K562 (cell line): ENCODE measurements around the gene CCDC137. TPM values are rescaled to one million over a fixed set of nuclear protein-coding genes. Genes with fewer than 3 reads are reported as not detected.

Source experiments
- ATAC-seq: fragments of 200-7000 bp; cut with Tn5 transposase; 3 replicates; pipeline ENCODE4 v1.9.1; 2020; ENCODE audit warnings: moderate library complexity
- BruUV-seq: library from RNA; stranded (reverse); fragments of 400-500 nt; replicated peaks from 2 replicates; lab custom pipeline; 2021; lab: Mats Ljungman, UMichigan
- CTCF ChIA-PET: fragments of 300-600 bp; formaldehyde crosslinking; extraction: SDS; loops from one replicate; lab custom pipeline; 2021; ENCODE audit warnings: low intra/inter-chr PET ratio; lab: Yijun Ruan, JAX
- POLR2A ChIA-PET: fragments of 300-600, 350-650 bp; sonication (Branson Sonifier 250); formaldehyde crosslinking; extraction: SDS; loops from one replicate; lab custom pipeline; 2021; ENCODE audit warnings: antibody characterized with exemption, inconsistent platforms; lab: Yijun Ruan, JAX
- DNase-seq, 4 experiments: peaks; one replicate each; pipeline versions ENCODE4 v3.0.0 to v3.0.0-alpha.2; 2011 to 2018; ENCODE audit warnings: low spot score in 3 of 4, mixed read lengths in 3 of 4; ENCODE audit errors: extremely low read depth in 1 of 4
- FAIRE-seq: peaks from 2 replicates; lab custom pipeline; 2011; peaks lifted over from hg19 to GRCh38; lab: Jason Lieb, UNC
- H2AFZ ChIP-seq: 2 replicates; pipeline ENCODE4 v1.6.0; 2011; ENCODE audit warnings: low read depth, low read length, control low read depth, inconsistent platforms
- H3K27ac ChIP-seq: fragments of 200-600 bp; 3 replicates; pipeline ENCODE4 v1.8.0; 2011; ENCODE audit warnings: low read depth, mild to moderate bottlenecking, control low read depth, inconsistent platforms, low read length, moderate library complexity, mixed read lengths; ENCODE audit errors: extremely low read depth
- H3K27me3 ChIP-seq, 2 experiments: fragments of 300-600 bp in 1 of 2; 2 replicates in 1 of 2; 3 replicates in 1 of 2; pipeline versions ENCODE4 v1.6.0 to v1.8.0; 2011; ENCODE audit warnings: inconsistent platforms in 2 of 2, low read length in 2 of 2, mild to moderate bottlenecking in 1 of 2, mixed read lengths in 1 of 2, moderate library complexity in 1 of 2; ENCODE audit not compliant: control insufficient read depth in 2 of 2, insufficient read depth in 2 of 2
- H3K36me3 ChIP-seq: fragments of 300-600 bp; 3 replicates; pipeline ENCODE4 v1.8.0; 2011; ENCODE audit warnings: mild to moderate bottlenecking, low read length, inconsistent platforms; ENCODE audit not compliant: control insufficient read depth, insufficient read depth
- H3K4me1 ChIP-seq, 2 experiments: fragments of 200-600 bp in 1 of 2; replicated peaks in 1 of 2; 2 replicates in 1 of 2; 3 replicates in 1 of 2; pipeline versions ENCODE4 v1.5.1 to v1.8.0; 2011; ENCODE audit warnings: inconsistent platforms in 2 of 2, low read length in 2 of 2, mild to moderate bottlenecking in 1 of 2, mixed read lengths in 1 of 2, moderate library complexity in 1 of 2; ENCODE audit not compliant: control insufficient read depth in 2 of 2, insufficient read depth in 2 of 2
- H3K4me2 ChIP-seq: 2 replicates; pipeline ENCODE4 v1.6.1; 2011; ENCODE audit warnings: low read length, control low read depth, inconsistent platforms, mixed read lengths; ENCODE audit not compliant: insufficient read depth
- H3K4me3 ChIP-seq: fragments of 200-600 bp; sonication (generic), shearing (Covaris generic); 2 replicates; pipeline ENCODE4 v1.5.1; 2016; ENCODE audit warnings: control low read depth, inconsistent platforms
- H3K79me2 ChIP-seq: fragments of 200-600 bp; 3 replicates; pipeline ENCODE4 v1.8.0; 2011; ENCODE audit warnings: low read length, inconsistent platforms; ENCODE audit not compliant: control insufficient read depth, insufficient read depth
- H3K9ac ChIP-seq, 2 experiments: 2 replicates each; pipeline versions ENCODE4 v1.6.0 to v1.6.1; 2011; ENCODE audit warnings: low read depth in 2 of 2, low read length in 2 of 2, control low read depth in 1 of 2, inconsistent platforms in 1 of 2, mild to moderate bottlenecking in 1 of 2, mixed read lengths in 1 of 2; ENCODE audit not compliant: insufficient read depth in 1 of 2
- H3K9me1 ChIP-seq: one replicate; pipeline ENCODE4 v1.6.0; 2011; ENCODE audit warnings: inconsistent platforms, mild to moderate bottlenecking, low read length, moderate library complexity; ENCODE audit not compliant: control insufficient read depth, insufficient read depth
- H3K9me3 ChIP-seq: replicated peaks from 2 replicates; pipeline ENCODE4 v1.5.1; 2011; ENCODE audit warnings: low read depth, low read length, inconsistent platforms; ENCODE audit not compliant: control insufficient read depth, insufficient read depth
- H4K20me1 ChIP-seq: replicated peaks from 2 replicates; pipeline ENCODE4 v1.6.1; 2011; ENCODE audit warnings: low read length, inconsistent platforms, mixed read lengths; ENCODE audit not compliant: control insufficient read depth, insufficient read depth
- ERF ChIP-seq: fragments of 450-650 bp; formaldehyde crosslinking; IDR thresholded peaks from 2 replicates; pipeline ENCODE4 v1.4.0; 2020; ENCODE audit warnings: mild to moderate bottlenecking, mixed read lengths
- GTF3C2 ChIP-seq: IDR thresholded peaks from 3 replicates; pipeline ENCODE4 v1.6.1; 2011; ENCODE audit warnings: borderline replicate concordance, mild to moderate bottlenecking, moderate library complexity; ENCODE audit not compliant: insufficient read length; ENCODE audit errors: extremely low read depth
- REST ChIP-seq, 2 experiments: fragments of 450-650 bp; formaldehyde crosslinking in 1 of 2; IDR thresholded peaks; 2 replicates each; pipeline versions ENCODE4 v1.4.0 to v1.6.1; 2014 to 2020; ENCODE audit warnings: mild to moderate bottlenecking in 2 of 2, borderline replicate concordance in 1 of 2, low read depth in 1 of 2
- SAFB2 ChIP-seq: fragments of 200-400 bp; formaldehyde crosslinking; IDR thresholded peaks from 2 replicates; pipeline ENCODE4 v1.6.1; 2018; ENCODE audit warnings: borderline replicate concordance, low read length, low read depth, moderate library complexity; ENCODE audit not compliant: severe bottlenecking
- TOE1 ChIP-seq, 2 experiments: fragments of 450-650 bp in 1 of 2; sonication (generic) in 1 of 2; formaldehyde crosslinking in 1 of 2; IDR thresholded peaks; 2 replicates each; pipeline versions ENCODE4 v1.7.1 to v1.8.0; 2016 to 2022; ENCODE audit warnings: borderline replicate concordance in 2 of 2, mild to moderate bottlenecking in 2 of 2, antibody characterized with exemption in 1 of 2, inconsistent platforms in 1 of 2, low read depth in 1 of 2, missing genetic modification reagents in 1 of 2, moderate library complexity in 1 of 2
- ZNF785 ChIP-seq: fragments of 250-450 bp; sonication (Bioruptor Pico); IDR thresholded peaks from 2 replicates; pipeline ENCODE4 v1.4.0; 2020; ENCODE audit warnings: mild to moderate bottlenecking
- WGBS: fragments of 100-300 bp; shearing (Covaris generic); methylation state at CpG from one replicate; pipeline ENCODE4 v1.1.6; 2016; ENCODE audit warnings: low coverage, mixed read lengths; ENCODE audit not compliant: insufficient coverage; ENCODE audit errors: missing lambda C conversion rate; 5-methylcytosine and 5-hydroxymethylcytosine counted together
- in situ Hi-C: fragments of 300-500 bp; cut with MboI; formaldehyde crosslinking; loops from 4 replicates; pipeline ENCODE4 v1.15.0; 2018; ENCODE audit warnings: inconsistent platforms, mixed read lengths
- intact Hi-C: fragments of 100-400 bp; cut with micrococcal nuclease; formaldehyde crosslinking; loops from 2 replicates; pipeline ENCODE4 v1.14.2; 2022
- polyA plus RNA-seq, 8 experiments: library from polyadenylated mRNA; depleted of rRNA in 4 of 8; stranded (reverse) in 5 of 8; unstranded in 3 of 8; fragments of >200 nt; fragmentation: Nextera tagmentation in 2 of 8; fragmentation: Illumina TruSeq in 1 of 8; extraction: Ambion mirVana in 2 of 8; extraction: Trizol in 1 of 8; gene quantifications; 2 replicates each; pipeline versions ENCODE4 v1.2.1 to v1.2.3, GENCODE V29; 2011 to 2014; ENCODE audit warnings: inconsistent platforms in 1 of 8, missing spikeins in 1 of 8
- total RNA-seq, 7 experiments: library from RNA; depleted of rRNA in 6 of 7; stranded (reverse); fragments of >200 nt in 6 of 7; fragmentation: Illumina TruSeq in 2 of 7; extraction: Trizol in 2 of 7; gene quantifications; 2 replicates each; pipeline versions ENCODE4 v1.2.1 to v1.2.3, GENCODE V29; 2011 to 2021; ENCODE audit warnings: low replicate concordance in 1 of 7

Gene CCDC137
- total and polyA plus RNA-seq, 9 of the 15 experiments (the other 6 are each of a cell fraction or from before 2014, with no cell fraction given) = 2.3 to 68.1 (median 38.3) TPM

GRCh38 chr17:81683584-81684441 is 17.3 kb downstream of the CCDC137 start, which contains the start of the genes ARL16 and HGS:
TSS of gene ARL16 (minus strand) at chr17:81683797. CDS start at chr17:81683753, 44 bp downstream.
TSS of gene HGS (plus strand) at chr17:81684011. CDS start at chr17:81684067, 56 bp downstream.
- peak within 1 kb of the TSS; percentile 96 for H3K4me3 ChIP-seq
- peak within 1 kb of the TSS; percentile 96 for H3K4me2 ChIP-seq
- H3K4me1 ChIP-seq = peaks cover 13 to 61% of the 10 kb centered on the region in 2 experiments
- DNase-seq = peak; percentile 96 to 100 (median 98)
- peak within 1 kb of the TSS; percentile 96 to 99 for H3K9ac ChIP-seq
- no peaks in the 10 kb centered on the region for H3K9me3 ChIP-seq
- H3K9me1 ChIP-seq = peaks cover 6% of the 10 kb centered on the region
- BruUV-seq = no TSS peak
- H3K27ac ChIP-seq = peak within 1 kb of the TSS; percentile 95
- peaks cover 52% of the 10 kb centered on the region; the same call in 2 of the 3 replicates for H3K36me3 ChIP-seq
- H4K20me1 ChIP-seq = peaks cover 12% of the 10 kb centered on the region; the same call in 1 of the 2 replicates
- peak within 1 kb of the TSS; percentile 78 for H2AFZ ChIP-seq
- in situ Hi-C loops = no loop called here
- POLR2A ChIA-PET = interaction anchor here (0.6 to 3.5 kb wide), 24 partner anchors 9 to 1080 kb away, joined by 3 to 39 read pairs (median 4); partner anchors contain the start of genes CCDC137, MRPL12 and OXLD1
- peaks cover 55% of the 10 kb centered on the region for H3K79me2 ChIP-seq
- CTCF ChIA-PET = interaction anchor here (0.6 kb wide), 2 partner anchors 33 to 115 kb away, joined by 3 read pairs; no protein-coding TSS in a partner anchor
- intact Hi-C loops = no loop called here
- under 1% methylated on average over 63 of the region's 112 CpGs for WGBS
- peak; percentile 100 for FAIRE-seq
- no peaks in the 10 kb centered on the region for H3K27me3 ChIP-seq
- peak; percentile 99 for ATAC-seq
- TF ChIP-seq ERF (CRISPR knock-in tag) (0 out of 2 replicates have a peak, but pooled peaks have one; percentile 37), TOE1 (IDR thresholded peaks at IDR 0.05; ENCODE audit: borderline replicate concordance) (peak; percentile 68; the same call in 1 of the 2 replicates), TOE1 (CRISPR knock-in tag; IDR thresholded peaks at IDR 0.05; ENCODE audit: borderline replicate concordance, low read depth) (no peak), GTF3C2 (no peak), SAFB2 (no peak), REST (IDR thresholded peaks at IDR 0.05; ENCODE audit: borderline replicate concordance) (no peak), REST (CRISPR knock-in tag; IDR thresholded peaks at IDR 0.05; ENCODE audit: low read depth) (peak; percentile 72; the same call in 1 of the 2 replicates), ZNF785 (CRISPR knock-in tag) (no peak)
